ENCODE measurements around the gene RELT. TPM values are rescaled to one million over a fixed set of nuclear protein-coding genes. Genes with fewer than 3 reads are reported as not detected.

The RELT gene
- total RNA-seq, 1 experiment from 2014 or later: 7.8 TPM

- H3K36me3 ChIP-seq (ENCODE audit: low read depth): no peaks in the 10 kb centered on the region
- CTCF ChIA-PET: interaction anchor here (1.3 to 1.5 kb wide), 3 partner anchors 41 to 85 kb away, joined by 3 to 18 read pairs (median 5); no protein-coding TSS in a partner anchor
- H3K27me3 ChIP-seq (ENCODE audit: insufficient read depth, low read depth): no peaks in the 10 kb centered on the region
- H2AFZ ChIP-seq: no peak overlapping the region
- H3K4me1 ChIP-seq (replicated peaks; ENCODE audit: insufficient read depth): 0 out of 2 replicates have a peak, but pooled peaks cover 8% of the 10 kb centered on the region
- no peaks in the 10 kb centered on the region for H3K9me2 ChIP-seq (ENCODE audit: insufficient read depth)
- POLR2A ChIA-PET (ENCODE audit: unreplicated experiment): no interaction called here
- H3K4me3 ChIP-seq: no peak overlapping the region
- no peak for DNase-seq
- intact Hi-C loops (cut with micrococcal nuclease; ENCODE audit: unreplicated experiment): loop anchor here (1.0 kb wide), 2 partner anchors 41 to 85 kb away; no protein-coding TSS in a partner anchor
- no peak overlapping the region for H3K4me2 ChIP-seq
- H4K20me1 ChIP-seq (ENCODE audit: insufficient read depth): peaks cover 4% of the 10 kb centered on the region; the same call in 1 of the 2 replicates
- 0 out of 2 replicates have a peak, but pooled peaks cover 4% of the 10 kb centered on the region for H3K79me2 ChIP-seq (ENCODE audit: low read depth)
- no TSS peak for BruUV-seq (replicated peaks)
- no peak for TF ChIP-seq CTCF (conservative IDR thresholded peaks at IDR 0.05)
- no peak for TF ChIP-seq EZH2 (IDR thresholded peaks at IDR 0.05; ENCODE audit: low read depth)
- H3K9me3 ChIP-seq (ENCODE audit: insufficient read depth, low read depth): no peaks in the 10 kb centered on the region
- H3F3A ChIP-seq (ENCODE audit: insufficient read depth, low read depth): no peaks in the 10 kb centered on the region
- no peak overlapping the region for H3K27ac ChIP-seq
These were observed 16.2 kb downstream of the RELT start for GRCh38 chr11:73392108-73393010.

DNA sequence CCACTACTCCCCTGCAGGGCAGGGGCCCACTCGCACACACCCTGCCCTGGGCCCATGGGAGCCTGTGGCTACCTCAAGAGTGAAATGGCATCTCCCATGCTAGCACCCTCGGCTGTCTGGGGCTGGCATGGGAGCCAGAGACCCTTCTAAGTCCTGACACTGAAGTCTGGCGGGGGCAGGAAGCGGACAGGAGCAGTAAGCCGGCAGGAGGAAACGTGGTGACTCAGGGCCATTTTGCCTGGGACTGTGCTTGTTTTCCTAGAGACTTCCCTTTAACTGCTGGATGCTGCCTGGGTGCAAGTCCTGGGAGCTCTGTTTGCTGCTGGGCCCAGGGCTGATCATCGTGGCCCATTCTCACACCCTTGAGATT lies 16.8 kb downstream of the RELT start:
- Histone ChIP-seq H3K9me3 (ENCODE audit: insufficient read depth, low read depth) (no peaks in the 10 kb centered on the region), H3K4me3 (no peak overlapping the region), H3K4me2 (no peak overlapping the region), H3K9me2 (ENCODE audit: insufficient read depth) (no peaks in the 10 kb centered on the region), H3K79me2 (ENCODE audit: low read depth) (0 out of 2 replicates have a peak, but pooled peaks cover 4% of the 10 kb centered on the region), H3F3A (ENCODE audit: insufficient read depth, low read depth) (no peaks in the 10 kb centered on the region), H3K27ac (no peak overlapping the region), H3K27me3 (ENCODE audit: insufficient read depth, low read depth) (no peaks in the 10 kb centered on the region), H2AFZ (no peak overlapping the region), H4K20me1 (ENCODE audit: insufficient read depth) (peaks cover 2% of the 10 kb centered on the region; the same call in 1 of the 2 replicates), H3K36me3 (ENCODE audit: low read depth) (no peaks in the 10 kb centered on the region), H3K4me1 (replicated peaks; ENCODE audit: insufficient read depth) (0 out of 2 replicates have a peak, but pooled peaks cover 8% of the 10 kb centered on the region)
- POLR2A ChIA-PET (ENCODE audit: unreplicated experiment): no interaction called here
- BruUV-seq (replicated peaks): no TSS peak
- CTCF ChIA-PET: interaction anchor here (1.3 to 1.5 kb wide), 3 partner anchors 42 to 86 kb away, joined by 3 to 18 read pairs (median 5); no protein-coding TSS in a partner anchor
- intact Hi-C loops (cut with micrococcal nuclease; ENCODE audit: unreplicated experiment): loop anchor here (1.0 kb wide), 2 partner anchors 42 to 86 kb away; no protein-coding TSS in a partner anchor
- TF ChIP-seq EZH2 (IDR thresholded peaks at IDR 0.05; ENCODE audit: low read depth) (no peak), CTCF (conservative IDR thresholded peaks at IDR 0.05) (no peak)
- no peak for DNase-seq

DNA sequence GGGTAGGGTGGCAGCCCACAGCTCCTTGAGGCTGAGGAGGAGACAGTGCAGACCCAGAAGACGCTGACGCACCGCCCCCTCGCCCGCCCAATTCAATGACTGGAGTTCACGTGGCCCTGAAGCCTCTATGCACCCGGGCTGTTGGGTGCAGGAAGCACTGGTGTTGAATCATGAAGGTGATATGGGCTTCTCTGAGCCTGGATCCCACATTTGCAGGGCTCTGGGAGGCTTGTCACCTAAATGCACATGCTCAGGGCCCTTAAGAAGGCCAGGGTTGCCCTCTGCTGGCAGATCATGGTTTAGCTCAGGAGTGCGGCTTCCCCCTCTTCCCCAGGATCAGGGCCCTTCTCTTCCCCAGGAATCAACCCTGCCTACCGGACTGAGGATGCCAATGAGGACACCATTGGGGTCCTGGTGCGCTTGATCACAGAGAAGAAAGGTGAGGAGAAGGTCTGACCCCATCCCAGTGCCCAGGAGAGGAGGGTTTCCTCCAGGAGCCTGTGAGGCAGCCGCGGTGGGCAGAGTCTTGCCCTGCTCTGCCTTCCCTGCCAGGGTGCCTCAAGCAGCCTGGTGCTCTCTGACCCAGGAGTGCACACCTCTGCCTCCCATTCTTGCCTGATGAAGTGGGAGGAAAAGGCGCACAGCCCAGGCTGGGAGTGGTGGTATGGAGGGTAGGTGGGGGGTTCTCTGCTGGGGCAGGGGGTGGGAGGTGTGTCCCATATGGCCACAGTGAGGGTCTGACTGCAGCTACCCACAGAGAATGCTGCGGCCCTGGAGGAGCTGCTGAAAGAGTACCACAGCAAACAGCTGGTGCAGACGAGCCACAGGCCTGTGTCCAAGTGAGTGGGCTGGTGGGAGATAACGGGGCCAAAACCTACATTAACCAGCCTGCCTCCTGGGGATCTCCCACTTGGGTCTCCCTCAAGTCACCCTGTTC lies 17.5 kb downstream of the RELT start:
- BruUV-seq (replicated peaks): no TSS peak
- no peaks in the 10 kb centered on the region for H3K27me3 ChIP-seq (ENCODE audit: insufficient read depth, low read depth)
- TF ChIP-seq EZH2 (IDR thresholded peaks at IDR 0.05; ENCODE audit: low read depth) (no peak), CTCF (conservative IDR thresholded peaks at IDR 0.05) (peak; percentile 87)
- no peaks in the 10 kb centered on the region; the same call in 1 of the 2 replicates for H4K20me1 ChIP-seq (ENCODE audit: insufficient read depth)
- H3K9me3 ChIP-seq (ENCODE audit: insufficient read depth, low read depth): no peaks in the 10 kb centered on the region
- no peaks in the 10 kb centered on the region for H3K36me3 ChIP-seq (ENCODE audit: low read depth)
- H3K27ac ChIP-seq: no peak overlapping the region
- H3K9me2 ChIP-seq (ENCODE audit: insufficient read depth): no peaks in the 10 kb centered on the region
- CTCF ChIA-PET: interaction anchor here (0.6 to 1.5 kb wide), 4 partner anchors 43 to 375 kb away, joined by 3 to 18 read pairs (median 5); no protein-coding TSS in a partner anchor
- DNase-seq: peak; percentile 52 to 78
- H3K4me1 ChIP-seq (replicated peaks; ENCODE audit: insufficient read depth): 0 out of 2 replicates have a peak, but pooled peaks cover under 1% of the 10 kb centered on the region
- no peak overlapping the region for H3K4me2 ChIP-seq
- POLR2A ChIA-PET (ENCODE audit: unreplicated experiment): no interaction called here
- H3K79me2 ChIP-seq (ENCODE audit: low read depth): no peaks in the 10 kb centered on the region
- H3F3A ChIP-seq (ENCODE audit: insufficient read depth, low read depth): no peaks in the 10 kb centered on the region
- intact Hi-C loops (cut with micrococcal nuclease; ENCODE audit: unreplicated experiment): loop anchor here (1.0 kb wide), 2 partner anchors 42 to 86 kb away; no protein-coding TSS in a partner anchor
- no peak overlapping the region for H2AFZ ChIP-seq
- H3K4me3 ChIP-seq: no peak overlapping the region
